SU-DHL-6 (cell line): ENCODE measurements around the gene TRAPPC10.

Experiments
- CTCF ChIP-seq: fragments of 200-600 bp; sonication (generic); IDR thresholded peaks from one replicate; pipeline ENCODE4 v1.5.1; 2017; ENCODE audit warnings: antibody characterized with exemption, mild to moderate bottlenecking, low read length, moderate library complexity; ENCODE audit not compliant: insufficient read depth, poor library complexity, severe bottlenecking
- EZH2phosphoT487 ChIP-seq: fragments of 200-600 bp; sonication (generic), shearing (Covaris generic); conservative IDR thresholded peaks from 2 replicates; pipeline ENCODE4 v1.6.1; 2018; ENCODE audit warnings: mild to moderate bottlenecking, antibody characterized with exemption, low read length, moderate library complexity, mixed read lengths

- no peak for TF ChIP-seq CTCF
- no peak for TF ChIP-seq EZH2phosphoT487
Observed at GRCh38 chr21:44018127-44018526, 6.0 kb downstream of the TRAPPC10 start.
